HFF-Myc (cell line): ENCODE results near the gene NRG2.

ENCODE experiments used
- DNase-seq: peaks from one replicate; pipeline ENCODE4 v3.0.0-alpha.2; 2011; ENCODE audit warnings: low read depth; ENCODE audit errors: extremely low read depth
- H3K4me3 ChIP-seq: replicated peaks from 2 replicates; pipeline ENCODE4 v1.5.1; 2011; ENCODE audit warnings: low read depth, mild to moderate bottlenecking, control low read depth, low read length
- CTCF ChIP-seq: IDR thresholded peaks from 2 replicates; pipeline ENCODE4 v1.5.1; 2012; ENCODE audit warnings: mild to moderate bottlenecking, low read depth, low read length, control low read depth; ENCODE audit errors: missing control alignments

The NRG2 gene

GRCh38 chr5:139903795-139904565 lies 139.1 kb downstream of the NRG2 start:
- no peak for DNase-seq
- H3K4me3 ChIP-seq, result 0 out of 2 replicates have a peak overlapping the region, but pooled peaks have one; percentile 0

GRCh38 chr5:139903450-139903794 lies 139.7 kb downstream of the NRG2 start:
- no peak for DNase-seq
- no peak for TF ChIP-seq CTCF
- no peak overlapping the region for H3K4me3 ChIP-seq

More at GRCh38 chr5:139903795-139904565, 139.1 kb downstream of the NRG2 start:
- TF ChIP-seq CTCF, result no peak

- TF ChIP-seq CTCF, result no peak
- H3K4me3 ChIP-seq, result no peak overlapping the region
- DNase-seq, result no peak
These were observed 141.1 kb downstream of the NRG2 start for GRCh38 chr5:139901986-139902385.

GRCh38 chr5:139901251-139901575 lies 141.9 kb downstream of the NRG2 start:
- no peak for DNase-seq
- TF ChIP-seq CTCF, result no peak
- H3K4me3 ChIP-seq, result no peak overlapping the region

GRCh38 chr5:139900546-139901250 lies 142.4 kb downstream of the NRG2 start:
- DNase-seq, result no peak
- no peak for TF ChIP-seq CTCF
- H3K4me3 ChIP-seq, result no peak overlapping the region

- DNase-seq, result no peak
- TF ChIP-seq CTCF, result no peak
- no peak overlapping the region for H3K4me3 ChIP-seq
These were observed 144.1 kb downstream of the NRG2 start for GRCh38 chr5:139898981-139899380.

- no peak for TF ChIP-seq CTCF
- DNase-seq, result no peak
- H3K4me3 ChIP-seq, result no peak overlapping the region
These were observed 145.1 kb downstream of the NRG2 start for GRCh38 chr5:139897982-139898381.
